GM12892 (cell line): ENCODE results near the gene NES.

ENCODE experiments used
- POLR2A ChIP-seq: IDR thresholded peaks from 2 replicates; pipeline ENCODE4 v1.6.1; 2011; ENCODE audit warnings: low read depth, low read length, control low read depth
- POLR2AphosphoS5 ChIP-seq: IDR thresholded peaks from 2 replicates; pipeline ENCODE4 v1.6.1; 2011; ENCODE audit warnings: low read depth, low read length, control low read depth

- TF ChIP-seq POLR2AphosphoS5: no peak
- no peak for TF ChIP-seq POLR2A
Measured at GRCh38 chr1:156691191-156691590, 14.0 kb upstream of the NES start.
